ENCODE data around the gene ZFPM1.

The ZFPM1 gene

DNA sequence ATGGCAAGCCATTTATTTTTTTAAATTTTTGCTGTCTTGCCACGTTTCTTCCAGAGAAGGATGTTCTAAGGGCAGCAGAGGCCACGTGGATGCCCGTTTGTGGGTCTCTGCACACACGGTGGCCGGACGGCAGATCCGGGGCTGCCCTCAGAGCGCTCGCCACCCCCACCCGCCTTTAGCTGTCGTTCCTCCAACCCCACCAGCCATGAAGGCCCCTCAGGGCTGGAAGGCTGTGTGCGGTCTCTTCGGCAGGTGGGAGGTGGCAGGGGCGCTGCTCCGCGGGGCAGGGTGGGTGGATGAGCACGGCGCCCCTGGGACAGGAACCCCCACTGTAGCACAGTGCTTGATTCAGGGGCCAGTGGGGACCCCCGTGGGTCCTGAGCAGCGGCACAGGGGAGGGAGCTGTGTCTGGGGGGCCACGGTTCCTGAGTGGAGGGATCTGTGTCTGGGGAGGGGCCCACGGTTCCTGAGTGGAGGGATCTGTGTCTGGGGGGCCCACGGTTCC is 49.7 kb downstream of the ZFPM1 start:
- no peak for DNase-seq

GRCh38 chr16:88503374-88503770 is 50.3 kb downstream of the ZFPM1 start:
- no peak for DNase-seq

DNA sequence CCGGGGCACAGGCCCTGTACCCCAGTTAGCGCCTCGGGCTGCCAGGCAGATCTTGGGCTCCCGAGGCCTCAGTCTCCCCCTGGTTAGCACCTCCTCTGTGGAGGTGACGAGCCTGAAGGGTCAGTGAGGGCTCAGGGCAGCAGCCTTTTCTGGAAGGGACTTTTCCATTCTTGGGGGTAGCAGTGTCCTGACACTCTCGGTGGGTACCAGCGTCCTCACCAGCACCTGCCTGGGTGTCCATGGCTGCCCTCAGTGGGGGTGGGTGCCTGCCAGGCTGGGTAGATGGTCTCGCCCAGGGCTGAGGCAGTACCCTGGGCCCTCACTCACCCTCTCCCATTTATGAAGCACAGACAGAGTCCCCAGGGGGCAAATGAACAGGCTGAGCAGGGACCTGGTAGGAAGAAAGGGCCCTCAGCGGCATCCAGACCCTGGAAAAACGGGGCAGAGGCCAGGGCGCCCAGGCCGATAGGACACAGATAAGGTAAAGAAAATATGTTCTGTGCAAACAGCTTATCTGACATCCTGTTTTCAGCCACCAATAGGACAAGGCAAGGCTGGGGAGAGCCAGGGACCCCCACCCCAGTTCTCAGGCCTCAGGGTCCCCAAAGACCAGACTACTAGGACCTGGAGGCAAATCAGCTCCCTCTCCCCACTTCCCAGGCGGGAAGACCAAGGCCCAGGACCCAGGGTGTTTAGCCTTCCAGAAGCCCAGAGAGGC is 50.9 kb downstream of the ZFPM1 start:
- no peak for DNase-seq

GRCh38 chr16:88504489-88505404 is 51.7 kb downstream of the ZFPM1 start:
- DNase-seq = no peak

- DNase-seq = peak; percentile 55 to 68
Measured at GRCh38 chr16:88505405-88506082, 52.5 kb downstream of the ZFPM1 start.

GRCh38 chr16:88506723-88507122 is 53.6 kb downstream of the ZFPM1 start:
- DNase-seq = no peak

- DNase-seq = no peak
Measured at GRCh38 chr16:88507231-88507743, 54.2 kb downstream of the ZFPM1 start.

GRCh38 chr16:88508376-88508867 is 55.3 kb downstream of the ZFPM1 start:
- DNase-seq = no peak

- DNase-seq = no peak
Measured at GRCh38 chr16:88508868-88509748, 56.0 kb downstream of the ZFPM1 start.

- no peak for DNase-seq
Measured at GRCh38 chr16:88509749-88510069, 56.6 kb downstream of the ZFPM1 start.

DNA sequence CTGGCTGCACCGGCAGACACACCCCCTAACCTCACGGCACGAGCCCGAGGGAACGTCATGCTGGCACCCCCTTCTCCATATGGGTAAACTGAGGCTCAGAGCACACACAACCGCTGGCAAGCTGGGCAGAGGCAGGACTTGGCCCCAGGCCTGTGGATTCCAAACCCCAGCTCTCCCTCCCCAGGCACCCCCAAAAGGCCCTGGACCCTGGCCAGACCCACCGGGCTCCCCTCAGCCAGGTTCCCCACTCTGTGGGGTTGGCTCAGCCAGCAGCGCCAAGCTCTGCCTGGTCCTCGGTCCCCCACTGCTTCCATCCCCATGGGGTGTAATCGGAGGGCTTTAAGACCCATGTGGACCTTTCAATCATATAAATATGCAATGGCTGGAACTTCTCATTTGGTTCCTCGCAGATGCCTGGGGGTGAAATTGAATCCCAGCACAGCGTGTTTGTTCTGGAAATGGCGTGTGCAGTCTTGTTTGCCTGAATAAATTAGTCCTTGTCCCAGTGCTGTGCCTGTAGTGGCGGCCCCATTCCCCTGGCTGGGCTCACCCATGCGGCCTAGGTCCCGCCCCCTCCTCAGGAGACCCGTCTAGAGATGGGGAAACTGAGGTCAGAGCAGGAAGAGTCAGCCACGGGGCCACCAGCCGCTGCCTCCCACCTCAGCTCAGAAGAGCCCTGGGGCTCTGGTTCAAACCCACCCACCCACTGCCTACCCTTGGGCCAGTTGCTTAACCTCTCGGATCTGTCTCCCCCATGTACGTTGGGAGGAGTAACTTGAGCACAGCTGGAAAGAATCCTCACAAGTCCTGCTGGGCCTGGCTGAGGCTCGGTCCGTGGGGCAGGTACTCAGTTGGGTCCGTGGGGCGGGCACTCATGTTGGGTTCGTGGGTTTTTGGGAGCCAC is 57.3 kb downstream of the ZFPM1 start:
- DNase-seq = no peak

- no peak for DNase-seq
Measured at GRCh38 chr16:88511060-88511459, 58.0 kb downstream of the ZFPM1 start.

DNA sequence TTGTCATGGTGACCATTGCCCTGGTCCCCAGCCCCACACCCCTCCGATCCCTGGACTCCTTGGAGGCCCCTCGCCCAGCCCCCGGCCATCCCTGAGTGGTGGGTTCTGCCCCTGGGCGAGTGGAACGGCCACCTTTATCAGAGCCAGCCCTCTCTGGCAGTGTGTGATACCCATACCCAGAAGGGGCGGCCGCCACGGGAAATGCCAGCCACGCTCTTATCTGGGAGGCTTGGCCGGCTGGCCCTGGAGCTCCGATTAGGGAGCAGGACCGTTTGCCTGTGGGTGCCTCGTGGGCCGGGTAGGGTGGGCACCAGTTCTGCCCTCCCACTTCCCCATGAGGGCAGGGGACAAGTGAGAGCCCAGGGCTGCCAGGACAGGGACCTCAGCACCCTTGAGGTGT is 58.8 kb downstream of the ZFPM1 start:
- no peak for DNase-seq

GRCh38 chr16:88512728-88513696 is 59.9 kb downstream of the ZFPM1 start:
- DNase-seq = no peak

DNA sequence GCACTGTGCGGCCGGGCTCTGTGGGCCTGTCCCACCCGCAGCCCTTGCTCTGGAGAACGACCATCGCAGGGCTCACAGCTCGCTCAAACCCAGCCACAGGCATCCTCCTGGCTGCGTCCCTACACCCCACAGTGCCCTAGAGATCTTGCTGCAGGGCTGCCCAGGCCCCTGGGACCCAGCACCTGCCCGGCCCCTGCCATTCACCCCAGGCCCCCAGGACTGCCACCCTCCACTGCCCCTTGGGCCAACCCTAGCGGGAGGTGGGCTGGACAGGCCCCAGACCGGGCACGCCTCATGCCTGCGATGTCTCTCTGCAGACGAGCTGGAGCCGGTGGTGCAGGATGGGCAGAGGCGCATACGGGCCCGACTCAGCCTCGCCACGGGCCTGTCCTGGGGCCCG is 61.0 kb downstream of the ZFPM1 start:
- no peak for DNase-seq

- DNase-seq = no peak
Measured at GRCh38 chr16:88514526-88515232, 61.6 kb downstream of the ZFPM1 start.

DNA sequence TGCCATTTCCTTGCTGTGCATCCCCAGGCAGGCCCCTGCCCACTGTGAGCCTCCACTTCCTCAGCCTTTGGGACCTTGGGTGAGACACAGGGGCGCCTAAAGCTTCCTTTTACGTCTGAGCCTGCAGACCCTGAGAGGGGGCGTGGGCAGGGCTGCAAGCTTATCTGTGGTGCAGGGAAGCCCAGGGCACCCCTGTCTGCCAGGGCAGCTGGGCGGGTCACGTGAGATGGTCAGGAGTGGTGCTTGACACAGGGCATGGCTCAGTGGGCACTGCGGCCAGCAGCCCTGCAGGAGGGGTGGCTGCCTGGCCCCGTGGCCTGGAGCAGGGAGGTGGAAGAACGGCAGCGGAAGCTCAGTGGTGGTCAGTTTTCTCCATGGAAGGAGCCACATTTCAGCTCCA is 62.3 kb downstream of the ZFPM1 start:
- no peak for DNase-seq

DNA sequence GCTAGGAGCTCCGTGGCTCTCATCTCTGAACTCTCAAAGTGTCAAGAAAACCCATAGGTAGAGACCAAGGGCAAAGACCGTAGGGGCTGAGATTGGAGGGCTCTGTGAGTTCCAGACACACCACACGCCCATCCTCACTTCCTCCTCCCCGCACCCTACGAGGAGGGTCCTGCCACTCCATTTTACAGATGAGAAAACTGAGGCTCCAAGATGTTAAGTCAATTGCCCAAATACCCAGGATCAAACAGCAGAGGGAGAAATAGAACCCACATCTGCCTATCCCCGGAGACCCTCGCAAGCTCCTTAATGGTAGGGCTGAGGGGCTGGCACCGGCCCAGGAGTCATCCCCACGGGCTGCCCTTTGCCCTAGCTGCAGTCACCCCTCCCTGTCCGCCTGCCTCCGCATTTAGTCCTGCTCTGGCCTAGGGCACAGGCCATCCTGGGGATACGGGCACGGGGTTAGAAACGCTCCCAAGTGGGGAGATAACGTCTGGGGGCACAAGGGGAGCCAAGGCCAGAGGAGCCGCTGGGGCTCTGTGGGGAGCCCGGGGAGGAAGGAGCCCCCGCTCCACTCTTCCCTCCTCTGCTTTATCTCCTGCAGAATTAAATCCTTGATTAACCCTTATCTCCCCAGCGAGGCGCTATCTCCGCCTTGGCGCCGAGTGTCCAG is 63.0 kb downstream of the ZFPM1 start:
- DNase-seq = no peak

Data from activated CD4-positive, alpha-beta T cell treated with anti-CD3 and anti-CD28 coated beads for 4 hours (primary cell).